GM19372 (cell line): ENCODE measurements around the gene CPD.

Experiments used
- ATAC-seq: cut with Tn5 transposase; IDR thresholded peaks from one replicate; pipeline ENCODE4 v1.9.1; 2021; ENCODE audit warnings: mild to moderate bottlenecking, low read depth, moderate library complexity; ENCODE audit not compliant: unreplicated experiment

The CPD gene

DNA sequence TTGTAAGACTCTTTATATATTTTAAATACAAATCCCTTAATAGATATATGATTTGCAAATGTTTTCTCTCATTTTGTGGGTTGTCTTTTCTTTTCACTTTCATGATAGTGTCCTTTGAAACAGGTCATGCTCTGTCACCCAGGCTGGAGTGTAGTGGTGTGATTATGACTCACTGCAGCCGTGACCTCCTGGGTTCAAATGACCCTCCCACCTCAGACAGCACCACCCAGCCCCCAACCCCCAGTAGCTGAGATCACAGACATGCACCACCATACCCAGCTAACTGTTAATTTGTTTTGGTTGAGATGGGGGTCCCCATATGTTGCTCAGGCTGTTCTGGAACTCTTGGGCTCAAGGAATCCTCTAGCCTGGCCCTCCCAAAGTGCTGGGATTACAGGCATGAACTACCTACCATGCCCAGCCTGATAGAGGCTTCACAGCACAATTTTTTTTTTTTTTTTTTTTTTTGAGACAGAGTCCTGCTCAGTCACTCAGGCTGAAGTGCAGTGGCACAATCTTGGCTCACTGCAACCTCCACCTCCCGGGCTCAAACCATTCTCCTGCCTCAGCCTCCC is 26.4 kb upstream of the CPD start:
- no peak for ATAC-seq

DNA sequence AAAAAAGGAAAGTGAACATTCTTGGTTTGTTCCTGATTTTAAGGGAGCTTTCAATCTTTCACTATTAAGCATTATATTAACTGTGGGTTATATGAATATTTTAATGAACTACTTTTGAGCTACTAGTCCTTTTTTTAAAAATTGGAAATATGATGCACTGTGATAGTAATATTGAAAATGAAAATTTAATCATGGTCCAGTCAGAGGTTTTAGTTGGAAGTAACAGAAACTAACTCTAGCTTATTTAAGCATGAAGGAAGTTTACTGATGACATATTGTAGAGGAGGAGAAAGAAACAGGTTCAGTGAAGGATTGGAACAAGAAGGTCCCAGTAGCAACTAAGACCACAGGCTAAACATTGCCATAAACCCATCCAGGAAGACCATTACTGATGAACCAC is 24.0 kb upstream of the CPD start:
- no peak for ATAC-seq

DNA sequence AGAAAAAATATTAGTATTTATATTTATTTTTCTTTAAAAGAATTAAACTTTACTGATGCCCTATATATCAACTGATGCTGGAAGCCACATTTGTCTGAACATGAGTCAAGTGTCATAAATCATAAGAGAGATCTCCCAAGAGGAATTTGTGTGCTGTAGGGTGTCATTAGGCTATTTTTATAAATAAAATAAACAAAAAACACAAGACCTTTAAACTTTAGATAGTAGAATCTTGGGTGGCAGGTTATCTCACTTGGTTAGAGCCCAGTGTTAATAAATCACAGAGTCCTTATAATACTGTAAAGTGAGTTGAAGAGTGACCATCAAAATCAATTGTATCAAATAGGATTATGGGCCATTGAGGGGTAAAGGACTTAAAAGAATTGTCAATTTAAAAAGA is 21.3 kb upstream of the CPD start:
- no peak for ATAC-seq

GRCh38 chr17:30358055-30358760 is 20.5 kb upstream of the CPD start:
- no peak for ATAC-seq

GRCh38 chr17:30360086-30360808 is 18.5 kb upstream of the CPD start:
- ATAC-seq, result no peak

DNA sequence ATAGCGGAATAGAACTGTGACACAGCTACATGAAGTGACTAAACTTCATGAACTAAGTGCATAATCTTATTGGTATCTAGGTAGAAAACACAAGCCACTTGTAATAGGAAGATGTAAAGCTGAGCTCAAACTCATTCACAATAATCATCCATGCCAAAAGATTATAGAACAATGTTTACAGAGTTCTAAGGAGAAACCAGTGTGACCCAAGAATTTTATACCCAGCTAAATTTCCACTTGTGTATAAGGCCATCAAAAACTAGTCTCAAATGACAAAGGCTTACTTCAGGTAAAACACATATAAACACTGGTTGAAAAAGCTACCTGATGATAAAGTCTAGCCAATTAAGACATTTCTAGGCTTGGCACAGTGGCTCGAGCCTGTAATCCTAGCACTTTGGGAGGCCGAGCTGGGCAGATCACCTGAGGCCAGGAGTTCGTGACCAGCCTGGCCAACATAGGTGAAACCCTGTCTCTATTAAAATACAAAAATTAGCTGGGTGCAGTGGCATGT is 16.9 kb upstream of the CPD start:
- no peak for ATAC-seq

DNA sequence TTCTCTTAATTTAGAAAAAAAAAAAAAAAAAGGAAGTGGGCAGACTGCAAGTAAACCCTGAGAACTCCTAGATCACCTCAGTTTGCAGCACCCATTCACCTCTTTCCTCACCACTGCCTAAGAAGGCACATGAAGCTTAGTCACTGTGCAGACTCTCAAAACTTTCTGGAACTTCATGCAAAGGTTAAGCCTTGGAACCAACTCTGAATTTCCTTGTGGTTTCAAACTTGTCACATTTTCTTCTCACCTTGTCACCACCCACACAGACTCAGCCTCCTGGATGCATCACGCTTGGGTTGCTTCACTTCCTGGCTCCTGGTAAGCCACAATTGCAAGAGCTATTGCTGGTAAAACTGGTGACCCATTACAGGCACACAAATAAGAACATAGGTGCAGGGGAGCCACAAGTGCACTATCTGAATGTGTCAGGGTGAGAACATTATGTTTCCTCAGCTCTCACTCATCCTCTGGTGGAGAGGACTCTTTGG is 15.0 kb upstream of the CPD start:
- no peak for ATAC-seq

GRCh38 chr17:30366536-30366935 is 12.2 kb upstream of the CPD start:
- no peak for ATAC-seq

DNA sequence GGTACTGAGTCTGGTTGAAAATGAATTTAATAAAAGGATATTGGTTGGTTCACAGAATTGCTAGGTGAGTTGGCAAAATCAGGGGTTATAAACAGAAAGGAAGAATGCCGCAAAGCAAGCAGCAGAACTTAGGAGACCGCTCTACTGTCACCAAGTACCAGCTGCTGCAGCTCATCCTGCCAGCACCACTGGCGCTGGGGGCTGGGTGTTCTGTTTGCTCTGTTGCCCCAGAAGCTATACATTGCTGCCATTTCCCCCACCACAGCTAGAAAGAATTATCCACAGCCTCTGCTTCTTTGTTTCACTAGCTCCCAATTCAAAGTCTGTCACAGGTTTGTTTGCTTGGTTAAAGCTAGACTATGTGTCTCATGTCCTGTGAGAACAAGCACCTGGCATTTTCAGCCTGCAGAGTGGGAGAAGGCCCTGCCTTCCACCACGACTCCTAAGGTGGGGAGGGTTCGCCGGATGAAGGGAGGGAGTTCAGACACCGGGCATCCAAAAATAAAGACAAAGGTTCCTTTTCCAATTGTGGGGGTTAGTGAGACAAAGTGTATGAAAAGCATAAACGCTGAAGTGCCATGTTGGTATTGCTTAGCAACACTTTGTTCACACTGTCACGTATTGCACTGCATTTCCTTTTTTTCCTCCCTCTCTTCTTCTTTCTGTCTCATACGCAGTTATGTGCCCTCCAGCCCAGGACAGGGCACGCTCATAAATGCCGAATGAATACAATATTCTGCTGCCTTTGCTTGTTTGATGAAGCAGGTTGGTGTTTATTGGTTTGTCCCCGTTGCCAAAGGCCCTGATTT is 9.6 kb upstream of the CPD start:
- ATAC-seq, result no peak

DNA sequence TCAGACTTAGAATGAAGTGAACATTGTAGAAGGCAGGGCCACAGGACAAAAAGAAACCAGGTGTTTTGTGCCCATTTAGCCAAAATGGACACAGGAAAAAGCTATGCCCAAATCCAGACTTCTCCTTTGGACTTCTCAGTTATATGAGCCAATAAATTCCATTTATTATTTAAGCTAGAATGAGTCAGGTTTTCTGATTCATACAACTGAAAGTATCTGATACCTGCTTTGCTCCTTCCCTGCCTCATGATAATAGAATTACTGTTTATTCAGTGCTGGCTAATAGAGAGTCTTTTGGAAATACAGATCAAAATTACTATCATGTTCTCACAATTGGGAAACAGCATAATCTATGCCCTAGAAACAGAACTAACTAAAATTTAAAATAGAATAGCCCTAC is 8.7 kb upstream of the CPD start:
- no peak for ATAC-seq

GRCh38 chr17:30372755-30373154 is 6.0 kb upstream of the CPD start:
- ATAC-seq, result no peak

- no peak for ATAC-seq
These were observed 3.1 kb upstream of the CPD start for GRCh38 chr17:30375661-30376060.

DNA sequence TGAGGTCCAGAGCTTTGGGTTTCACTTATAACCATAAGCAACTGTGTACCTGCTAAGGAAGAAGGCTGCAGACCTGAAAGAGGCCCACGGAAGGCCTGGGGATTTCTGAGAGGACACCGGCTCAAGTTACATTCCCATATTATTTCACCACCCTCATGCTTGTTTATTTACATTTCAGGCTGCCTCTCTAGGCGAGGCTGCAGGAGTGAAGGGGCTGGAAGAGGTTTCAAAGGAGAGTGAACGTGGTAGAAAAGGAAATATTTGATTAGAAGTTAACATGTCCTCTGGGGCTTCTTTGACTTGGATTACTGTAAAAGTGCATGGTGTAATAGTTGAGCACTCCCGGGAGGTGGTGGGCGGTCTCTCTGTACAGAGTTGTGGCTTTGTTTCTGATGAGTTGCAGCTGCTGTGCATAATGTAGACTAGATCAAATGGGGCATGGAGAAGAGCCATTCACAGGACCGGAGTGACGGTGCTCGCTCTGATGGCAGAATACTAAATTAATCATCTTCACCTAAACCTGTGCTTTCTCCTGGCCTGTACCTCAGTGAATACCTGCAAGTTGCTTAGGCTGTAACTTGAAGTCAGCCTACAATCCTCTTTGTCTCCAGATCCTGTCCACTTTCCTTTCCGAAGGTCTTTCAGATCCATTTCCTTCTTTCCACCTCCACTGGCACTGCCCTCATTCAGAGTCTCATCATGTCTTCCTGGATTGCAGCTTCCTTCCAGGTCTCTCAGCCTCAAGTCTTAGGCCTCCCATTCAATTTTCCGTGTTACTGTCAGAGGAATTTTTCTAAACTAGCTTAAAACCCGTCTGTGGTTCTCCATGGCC is 1.9 kb upstream of the CPD start:
- ATAC-seq, result no peak

GRCh38 chr17:30377574-30378240 is 1.0 kb upstream of the CPD start:
- no peak for ATAC-seq

GRCh38 chr17:30378241-30378824 is 394 bp upstream of the CPD start:
- ATAC-seq, result peak; percentile 7

GRCh38 chr17:30379303-30379902 is 676 bp downstream of the CPD start:
- no peak for ATAC-seq

- ATAC-seq, result no peak
These were observed 1.2 kb downstream of the CPD start for GRCh38 chr17:30379903-30380381.

DNA sequence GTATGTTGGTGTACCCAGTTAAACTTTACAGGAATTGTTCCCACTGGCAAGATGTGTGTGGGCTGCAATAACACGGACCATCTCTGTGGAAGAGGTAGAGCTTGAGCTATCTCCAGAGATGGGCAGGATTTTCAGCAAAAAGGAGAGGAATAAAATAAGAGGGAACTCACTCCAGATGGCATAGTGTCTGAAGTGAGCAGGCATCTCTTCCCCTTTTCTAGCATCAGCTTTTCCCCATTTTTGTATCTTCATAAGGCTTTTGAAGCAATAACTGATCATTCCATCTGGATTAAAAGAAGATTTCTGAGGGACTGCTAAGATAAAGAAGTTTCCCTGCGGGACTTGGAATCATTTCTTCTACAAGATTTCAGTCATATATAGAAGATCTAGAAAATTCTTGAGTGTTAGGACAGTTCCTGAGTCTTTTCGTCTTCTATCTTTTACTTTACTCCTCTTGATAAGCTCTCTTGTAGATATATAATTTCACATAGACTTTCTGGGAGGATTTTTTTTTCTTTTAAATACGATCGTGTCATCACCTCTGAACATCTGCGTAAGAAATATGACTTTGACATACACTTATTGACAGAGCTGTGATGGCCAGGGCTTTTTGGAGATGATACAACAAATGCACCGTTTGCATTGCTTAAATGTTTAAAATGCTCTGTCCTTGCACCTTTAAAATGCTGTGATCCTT is 2.1 kb downstream of the CPD start:
- ATAC-seq, result no peak
